HepG2 (cell line): ENCODE measurements around the gene TMEM97. TPM values are rescaled to one million over a fixed set of nuclear protein-coding genes. Genes with fewer than 3 reads are reported as not detected.

Experiments used
- FOXK2 ChIP-seq: fragments of 450-650 bp; IDR thresholded peaks from 2 replicates; pipeline ENCODE4 v1.6.1; 2016
- KAT7 ChIP-seq: IDR thresholded peaks from 2 replicates; pipeline ENCODE4 v1.6.1; 2018; ENCODE audit warnings: borderline replicate concordance, missing compliant biosample characterization
- KDM4B ChIP-seq: sonication (generic); formaldehyde crosslinking; IDR thresholded peaks from 2 replicates; pipeline ENCODE4 v1.4.0; 2020; ENCODE audit warnings: missing genetic modification reagents
- KLF6 ChIP-seq: IDR thresholded peaks from 2 replicates; pipeline ENCODE4 v1.8.0; 2016; ENCODE audit warnings: missing biosample characterization, missing genetic modification reagents
- KMT2A ChIP-seq: sonication (generic); formaldehyde crosslinking; IDR thresholded peaks from 2 replicates; pipeline ENCODE4 v1.4.0; 2020; ENCODE audit warnings: missing genetic modification reagents
- NCOA5 ChIP-seq: sonication (generic); formaldehyde crosslinking; IDR thresholded peaks from 2 replicates; pipeline ENCODE4 v1.4.0; 2020; ENCODE audit warnings: missing genetic modification reagents
- TBL1XR1 ChIP-seq: fragments of 150-350 bp; IDR thresholded peaks from 2 replicates; pipeline ENCODE4 v1.6.1; 2014; ENCODE audit warnings: borderline replicate concordance, low read length; ENCODE audit not compliant: partially characterized antibody
- TOPORS ChIP-seq: sonication (generic); formaldehyde crosslinking; IDR thresholded peaks from 2 replicates; pipeline ENCODE4 v1.8.0; 2023; ENCODE audit warnings: mild to moderate bottlenecking, missing genetic modification reagents
- ZBTB38 ChIP-seq: sonication (generic); formaldehyde crosslinking; IDR thresholded peaks from 2 replicates; pipeline ENCODE4 v1.5.1; 2020; ENCODE audit warnings: mild to moderate bottlenecking, missing genetic modification reagents
- ZNF17 ChIP-seq: sonication (generic); formaldehyde crosslinking; IDR thresholded peaks from 2 replicates; pipeline ENCODE4 v1.5.0; 2020; ENCODE audit warnings: mild to moderate bottlenecking, missing genetic modification reagents
- ZNF274 ChIP-seq: sonication (generic); formaldehyde crosslinking; IDR thresholded peaks from 2 replicates; pipeline ENCODE4 v1.5.1; 2020; ENCODE audit warnings: mild to moderate bottlenecking, missing genetic modification reagents
- ZNF451 ChIP-seq: sonication (generic); formaldehyde crosslinking; IDR thresholded peaks from 2 replicates; pipeline ENCODE4 v1.5.0; 2020; ENCODE audit warnings: mild to moderate bottlenecking, missing genetic modification reagents
- ZNF460 ChIP-seq: sonication (generic); formaldehyde crosslinking; IDR thresholded peaks from 2 replicates; pipeline ENCODE4 v1.5.1; 2020; ENCODE audit warnings: missing genetic modification reagents, mild to moderate bottlenecking, borderline replicate concordance
- ZNF468 ChIP-seq: sonication (generic); formaldehyde crosslinking; IDR thresholded peaks from 2 replicates; pipeline ENCODE4 v1.8.0; 2022; ENCODE audit warnings: mild to moderate bottlenecking, moderate library complexity, missing genetic modification reagents
- ZNF558 ChIP-seq: sonication (generic); formaldehyde crosslinking; IDR thresholded peaks from 2 replicates; pipeline ENCODE4 v1.9.0; 2022; ENCODE audit warnings: mild to moderate bottlenecking, missing genetic modification reagents, borderline replicate concordance
- ZNF607 ChIP-seq: sonication (generic); formaldehyde crosslinking; IDR thresholded peaks from 2 replicates; pipeline ENCODE4 v1.5.1; 2020; ENCODE audit warnings: missing genetic modification reagents, mild to moderate bottlenecking, borderline replicate concordance
- ZNF776 ChIP-seq: sonication (generic); formaldehyde crosslinking; IDR thresholded peaks from 2 replicates; pipeline ENCODE4 v1.4.0; 2020; ENCODE audit warnings: mild to moderate bottlenecking, missing genetic modification reagents
- ZNF878 ChIP-seq: sonication (generic); formaldehyde crosslinking; IDR thresholded peaks from 2 replicates; pipeline ENCODE4 v1.8.1; 2023; ENCODE audit warnings: mild to moderate bottlenecking, missing genetic modification reagents, moderate library complexity
- ZSCAN22 ChIP-seq: sonication (generic); formaldehyde crosslinking; IDR thresholded peaks from 2 replicates; pipeline ENCODE4 v1.4.0; 2020; ENCODE audit warnings: mild to moderate bottlenecking, missing genetic modification reagents
- polyA plus RNA-seq, 8 experiments: library from polyadenylated mRNA; depleted of rRNA in 3 of 8; stranded (reverse) in 7 of 8; unstranded in 1 of 8; fragments of >200 nt; fragmentation: Illumina TruSeq in 4 of 8; extraction: Trizol in 4 of 8; gene quantifications; 2 replicates each; pipeline versions ENCODE4 v1.2.1 to v1.2.3, GENCODE V29; 2011 to 2016; ENCODE audit warnings: low read depth in 4 of 8, missing spikeins in 1 of 8, mixed read lengths in 1 of 8; ENCODE audit not compliant: insufficient read depth in 1 of 8
- total RNA-seq, 5 experiments: library from RNA; depleted of rRNA; stranded (reverse); fragments of >200 nt; fragmentation: Illumina TruSeq; extraction: Trizol; gene quantifications; 2 replicates each; pipeline ENCODE4 v1.2.3, GENCODE V29; 2016; ENCODE audit warnings: low read depth in 1 of 5
- TF ChIP-seq, protein P1 (sequence below): IDR thresholded peaks from 2 replicates; pipeline ENCODE4 v1.6.1; 2016; ENCODE audit warnings: low read depth, borderline replicate concordance
- TF ChIP-seq, protein P2 (sequence below), 2 experiments: fragments of 450-650 bp in 1 of 2; sonication (generic) in 1 of 2; formaldehyde crosslinking; IDR thresholded peaks; 2 replicates each; pipeline versions ENCODE4 v1.5.0 to v1.8.0; 2020 to 2022; ENCODE audit warnings: mild to moderate bottlenecking in 1 of 2, missing genetic modification reagents in 1 of 2
- TF ChIP-seq, protein P3 (sequence below): sonication (generic); formaldehyde crosslinking; IDR thresholded peaks from 2 replicates; pipeline ENCODE4 v1.4.0; 2020; ENCODE audit warnings: missing genetic modification reagents, borderline replicate concordance
- TF ChIP-seq, protein P4 (sequence below): sonication (generic); formaldehyde crosslinking; IDR thresholded peaks from 2 replicates; pipeline ENCODE4 v1.5.0; 2020; ENCODE audit warnings: mild to moderate bottlenecking, low read depth, missing genetic modification reagents, borderline replicate concordance
- TF ChIP-seq, protein P5 (sequence below): conservative IDR thresholded peaks from 2 replicates; pipeline ENCODE4 v1.6.1; 2018; ENCODE audit warnings: missing genetic modification reagents

The TMEM97 gene
- total and polyA plus RNA-seq, 2 of the 13 experiments (the other 11 are each of a cell fraction or from before 2014, with no cell fraction given) = 69.6 to 137 TPM

DNA sequence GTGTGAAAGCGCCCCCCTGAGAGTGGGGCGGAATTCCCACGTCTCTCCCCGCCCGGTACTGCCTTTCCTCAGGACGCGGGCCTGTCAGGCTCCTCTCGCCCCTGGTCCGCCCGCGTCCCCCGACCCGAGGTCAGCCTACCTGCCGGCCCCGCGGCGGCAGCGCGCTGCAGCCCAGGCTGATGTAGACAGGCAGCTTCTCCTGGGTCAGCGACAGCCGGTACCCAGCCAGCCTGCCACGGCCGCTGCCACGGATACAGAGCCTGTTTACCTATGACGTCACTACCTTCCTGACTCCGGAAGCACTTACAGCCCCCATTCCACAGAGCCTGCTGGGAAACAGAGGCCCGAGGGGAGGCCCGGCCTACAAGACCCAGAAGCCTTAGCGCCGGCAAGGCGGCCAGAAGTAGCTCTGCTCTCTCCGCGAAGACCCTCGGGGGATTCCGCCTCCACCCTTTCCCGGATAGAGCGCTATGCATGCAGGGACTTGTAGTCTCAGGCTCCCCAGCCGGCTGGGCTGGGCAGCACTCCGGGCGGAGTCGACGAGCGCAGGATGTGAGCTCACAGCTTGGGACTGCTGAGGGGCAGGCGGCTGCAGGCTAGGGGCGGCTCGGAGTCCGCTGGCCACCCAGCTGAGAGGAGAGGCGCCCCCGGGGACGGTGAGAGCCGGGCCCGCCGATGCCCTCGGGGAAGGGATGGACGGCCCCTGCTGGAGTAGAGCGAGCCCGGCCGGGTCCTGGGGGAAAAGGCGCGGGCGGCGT lies 16.4 kb downstream of the TMEM97 start, which contains the start of the genes IFT20 and TNFAIP1 (continued):
- TF ChIP-seq KMT2A (CRISPR knock-in tag) = peak; percentile 93
- no peak for TF ChIP-seq ZNF17 (CRISPR knock-in tag)
- TF ChIP-seq ZNF274 (CRISPR knock-in tag) = no peak
- peak; percentile 55; the same call in 1 of the 2 replicates for TF ChIP-seq ZNF776 (CRISPR knock-in tag)
- TF ChIP-seq KDM4B (CRISPR knock-in tag) = peak; percentile 43; the same call in 1 of the 2 replicates
- TF ChIP-seq, protein P1, sequence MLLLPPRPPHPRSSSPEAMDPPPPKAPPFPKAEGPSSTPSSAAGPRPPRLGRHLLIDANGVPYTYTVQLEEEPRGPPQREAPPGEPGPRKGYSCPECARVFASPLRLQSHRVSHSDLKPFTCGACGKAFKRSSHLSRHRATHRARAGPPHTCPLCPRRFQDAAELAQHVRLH (CRISPR knock-in tag) = peak; percentile 75; the same call in 1 of the 2 replicates
- 0 out of 2 replicates have a peak, but pooled peaks have one; percentile 9 for TF ChIP-seq ZNF558 (CRISPR knock-in tag)
- TF ChIP-seq, protein P2, sequence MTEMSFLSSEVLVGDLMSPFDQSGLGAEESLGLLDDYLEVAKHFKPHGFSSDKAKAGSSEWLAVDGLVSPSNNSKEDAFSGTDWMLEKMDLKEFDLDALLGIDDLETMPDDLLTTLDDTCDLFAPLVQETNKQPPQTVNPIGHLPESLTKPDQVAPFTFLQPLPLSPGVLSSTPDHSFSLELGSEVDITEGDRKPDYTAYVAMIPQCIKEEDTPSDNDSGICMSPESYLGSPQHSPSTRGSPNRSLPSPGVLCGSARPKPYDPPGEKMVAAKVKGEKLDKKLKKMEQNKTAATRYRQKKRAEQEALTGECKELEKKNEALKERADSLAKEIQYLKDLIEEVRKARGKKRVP (CRISPR knock-in tag; IDR thresholded peaks at IDR 0.05) = 0 out of 4 replicates have a peak, but pooled peaks of 1 of the 2 experiments have one; percentile 24
- 0 out of 2 replicates have a peak, but pooled peaks have one; percentile 52 for TF ChIP-seq TOPORS
- TF ChIP-seq KAT7 (CRISPR knock-in tag) = peak; percentile 68; the same call in 1 of the 2 replicates
- TF ChIP-seq, protein P3, sequence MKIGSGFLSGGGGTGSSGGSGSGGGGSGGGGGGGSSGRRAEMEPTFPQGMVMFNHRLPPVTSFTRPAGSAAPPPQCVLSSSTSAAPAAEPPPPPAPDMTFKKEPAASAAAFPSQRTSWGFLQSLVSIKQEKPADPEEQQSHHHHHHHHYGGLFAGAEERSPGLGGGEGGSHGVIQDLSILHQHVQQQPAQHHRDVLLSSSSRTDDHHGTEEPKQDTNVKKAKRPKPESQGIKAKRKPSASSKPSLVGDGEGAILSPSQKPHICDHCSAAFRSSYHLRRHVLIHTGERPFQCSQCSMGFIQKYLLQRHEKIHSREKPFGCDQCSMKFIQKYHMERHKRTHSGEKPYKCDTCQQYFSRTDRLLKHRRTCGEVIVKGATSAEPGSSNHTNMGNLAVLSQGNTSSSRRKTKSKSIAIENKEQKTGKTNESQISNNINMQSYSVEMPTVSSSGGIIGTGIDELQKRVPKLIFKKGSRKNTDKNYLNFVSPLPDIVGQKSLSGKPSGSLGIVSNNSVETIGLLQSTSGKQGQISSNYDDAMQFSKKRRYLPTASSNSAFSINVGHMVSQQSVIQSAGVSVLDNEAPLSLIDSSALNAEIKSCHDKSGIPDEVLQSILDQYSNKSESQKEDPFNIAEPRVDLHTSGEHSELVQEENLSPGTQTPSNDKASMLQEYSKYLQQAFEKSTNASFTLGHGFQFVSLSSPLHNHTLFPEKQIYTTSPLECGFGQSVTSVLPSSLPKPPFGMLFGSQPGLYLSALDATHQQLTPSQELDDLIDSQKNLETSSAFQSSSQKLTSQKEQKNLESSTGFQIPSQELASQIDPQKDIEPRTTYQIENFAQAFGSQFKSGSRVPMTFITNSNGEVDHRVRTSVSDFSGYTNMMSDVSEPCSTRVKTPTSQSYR (CRISPR knock-in tag) = 0 out of 2 replicates have a peak, but pooled peaks have one; percentile 9
- TF ChIP-seq FOXK2 = peak; percentile 96
- peak; percentile 51 for TF ChIP-seq ZNF607 (CRISPR knock-in tag)
- peak; percentile 52 for TF ChIP-seq ZBTB38 (CRISPR knock-in tag)
- TF ChIP-seq KLF6 (CRISPR knock-in tag) = no peak; the same call in 1 of the 2 replicates
- TF ChIP-seq, protein P4, sequence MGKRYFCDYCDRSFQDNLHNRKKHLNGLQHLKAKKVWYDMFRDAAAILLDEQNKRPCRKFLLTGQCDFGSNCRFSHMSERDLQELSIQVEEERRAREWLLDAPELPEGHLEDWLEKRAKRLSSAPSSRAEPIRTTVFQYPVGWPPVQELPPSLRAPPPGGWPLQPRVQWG (CRISPR knock-in tag) = no peak
- TF ChIP-seq ZNF878 (CRISPR knock-in tag) = no peak
- no peak for TF ChIP-seq ZSCAN22 (CRISPR knock-in tag)
- no peak for TF ChIP-seq NCOA5 (CRISPR knock-in tag)
- peak; percentile 93 for TF ChIP-seq TBL1XR1
- peak; percentile 76; the same call in 1 of the 2 replicates for TF ChIP-seq ZNF468
- TF ChIP-seq, protein P5, sequence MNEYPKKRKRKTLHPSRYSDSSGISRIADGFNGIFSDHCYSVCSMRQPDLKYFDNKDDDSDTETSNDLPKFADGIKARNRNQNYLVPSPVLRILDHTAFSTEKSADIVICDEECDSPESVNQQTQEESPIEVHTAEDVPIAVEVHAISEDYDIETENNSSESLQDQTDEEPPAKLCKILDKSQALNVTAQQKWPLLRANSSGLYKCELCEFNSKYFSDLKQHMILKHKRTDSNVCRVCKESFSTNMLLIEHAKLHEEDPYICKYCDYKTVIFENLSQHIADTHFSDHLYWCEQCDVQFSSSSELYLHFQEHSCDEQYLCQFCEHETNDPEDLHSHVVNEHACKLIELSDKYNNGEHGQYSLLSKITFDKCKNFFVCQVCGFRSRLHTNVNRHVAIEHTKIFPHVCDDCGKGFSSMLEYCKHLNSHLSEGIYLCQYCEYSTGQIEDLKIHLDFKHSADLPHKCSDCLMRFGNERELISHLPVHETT (CRISPR knock-in tag) = peak; percentile 46; the same call in 1 of the 2 replicates
- peak; percentile 80; the same call in 1 of the 2 replicates for TF ChIP-seq ZNF451 (CRISPR knock-in tag)
- peak; percentile 27; the same call in 1 of the 2 replicates for TF ChIP-seq ZNF460 (CRISPR knock-in tag)
